Mesothelial cell of epicardium (in vitro differentiated cells): ENCODE measurements around the gene CYP4F22. TPM values are rescaled to one million over a fixed set of nuclear protein-coding genes. Genes with fewer than 3 reads are reported as not detected.
"Not testable (repeated sequence)": the region's sequence is repeated elsewhere in the genome, so short reads cannot be mapped to it uniquely, and the experiment has no call there.

ENCODE experiments used
- DNase-seq, 2 experiments: peaks; one replicate each; pipeline ENCODE4 v3.0.0; 2021; ENCODE audit warnings: low spot score in 2 of 2; ENCODE audit not compliant: unreplicated experiment in 2 of 2
- H3K27ac Mint-ChIP-seq: 2 replicates; pipeline ENCODE4 v1.8.0; 2021; ENCODE audit warnings: mixed read lengths
- H3K27me3 Mint-ChIP-seq: 2 replicates; pipeline ENCODE4 v1.8.0; 2021; ENCODE audit warnings: low read depth, mixed read lengths
- H3K36me3 Mint-ChIP-seq: 2 replicates; pipeline ENCODE4 v1.8.0; 2021; ENCODE audit warnings: mixed read lengths
- H3K4me1 Mint-ChIP-seq: 2 replicates; pipeline ENCODE4 v1.8.0; 2021; ENCODE audit warnings: mixed read lengths
- H3K4me3 Mint-ChIP-seq: 2 replicates; pipeline ENCODE4 v1.8.0; 2021; ENCODE audit warnings: mild to moderate bottlenecking, moderate library complexity, mixed read lengths
- H3K9me3 Mint-ChIP-seq: 2 replicates; pipeline ENCODE4 v1.8.0; 2021; ENCODE audit warnings: mixed read lengths
- CTCF ChIP-seq: fragments of 200-600 bp; sonication (generic); IDR thresholded peaks from one replicate; pipeline ENCODE4 v1.5.0; 2021; ENCODE audit warnings: antibody characterized with exemption; ENCODE audit not compliant: unreplicated experiment
- total RNA-seq: library from RNA; stranded (reverse); gene quantifications from 3 replicates; pipeline ENCODE4 v1.2.1, GENCODE V29; 2021

The CYP4F22 gene
- total RNA-seq, 1 donor from 2014 or later = not detected

DNA sequence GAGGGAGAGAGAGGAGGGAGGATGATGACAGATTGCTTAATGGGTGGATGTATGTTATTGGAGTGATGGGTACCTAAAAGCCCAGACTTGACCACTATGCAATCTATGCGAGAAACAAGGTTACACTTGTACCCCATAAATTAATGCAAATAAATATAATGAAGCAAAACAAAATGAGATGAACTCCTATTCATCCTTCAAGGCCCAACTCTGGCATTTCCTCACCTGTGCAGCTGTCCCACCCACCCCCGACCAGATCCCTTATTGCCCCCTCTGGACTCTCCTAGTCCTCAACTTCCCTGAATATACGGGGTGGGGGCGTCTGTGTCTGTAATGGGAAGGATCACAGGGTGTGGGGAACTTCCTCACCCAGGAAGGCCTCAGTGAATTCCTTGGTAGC lies 33.2 kb upstream of the CYP4F22 start:
- no peaks in the 10 kb centered on the region for H3K36me3 Mint-ChIP-seq

GRCh38 chr19:15475611-15476010 lies 32.7 kb upstream of the CYP4F22 start:
- no peaks in the 10 kb centered on the region for H3K36me3 Mint-ChIP-seq
- no peaks in the 10 kb centered on the region for H3K4me1 Mint-ChIP-seq
- no peak for TF ChIP-seq CTCF
- H3K27me3 Mint-ChIP-seq = peaks cover 10% of the 10 kb centered on the region
- H3K9me3 Mint-ChIP-seq = peaks cover 23% of the 10 kb centered on the region
- no peak overlapping the region for H3K4me3 Mint-ChIP-seq
- no peak for DNase-seq
- H3K27ac Mint-ChIP-seq = no peak overlapping the region

More for the DNA sequence above, 33.2 kb upstream of the CYP4F22 start:
- no peak for DNase-seq
- Mint-ChIP-seq H3K27ac (no peak overlapping the region), H3K9me3 (peaks cover 23% of the 10 kb centered on the region), H3K4me3 (no peak overlapping the region), H3K4me1 (no peaks in the 10 kb centered on the region), H3K27me3 (peaks cover 14% of the 10 kb centered on the region)
- no peak for TF ChIP-seq CTCF

DNA sequence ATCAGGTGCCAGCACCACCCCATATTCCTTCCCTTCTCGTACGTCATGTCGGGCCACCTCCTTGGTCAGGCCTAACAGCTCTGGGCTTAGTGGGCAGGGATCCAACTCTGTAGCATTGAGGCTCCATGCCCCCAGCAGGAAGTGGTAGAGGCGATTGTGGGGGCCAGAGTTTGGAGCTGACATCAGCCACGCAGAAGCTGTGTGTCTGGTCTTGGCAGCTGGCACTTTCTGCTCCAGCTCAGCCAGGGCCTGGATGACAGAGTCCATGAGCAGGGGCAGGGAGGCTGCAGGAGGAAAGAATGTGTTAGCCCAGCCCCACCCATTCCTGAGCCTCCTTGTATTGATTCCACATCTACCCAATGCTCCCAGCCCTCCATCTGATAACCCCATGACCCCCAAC lies 32.0 kb upstream of the CYP4F22 start:
- no peaks in the 10 kb centered on the region for H3K4me1 Mint-ChIP-seq
- DNase-seq = no peak
- H3K4me3 Mint-ChIP-seq = no peak overlapping the region
- no peaks in the 10 kb centered on the region for H3K36me3 Mint-ChIP-seq
- no peak overlapping the region for H3K27ac Mint-ChIP-seq
- peaks cover 6% of the 10 kb centered on the region for H3K27me3 Mint-ChIP-seq
- no peak for TF ChIP-seq CTCF
- peaks cover 23% of the 10 kb centered on the region for H3K9me3 Mint-ChIP-seq

- H3K36me3 Mint-ChIP-seq = no peaks in the 10 kb centered on the region
- TF ChIP-seq CTCF = no peak
- H3K27ac Mint-ChIP-seq = no peak within 1 kb of the TSS
- no peaks in the 10 kb centered on the region for H3K27me3 Mint-ChIP-seq
- H3K4me1 Mint-ChIP-seq = no peaks in the 10 kb centered on the region
- H3K9me3 Mint-ChIP-seq = peaks cover 31% of the 10 kb centered on the region
- no peak for DNase-seq
- H3K4me3 Mint-ChIP-seq = no peak within 1 kb of the TSS
Measured at GRCh38 chr19:15479391-15480345, 28.7 kb upstream of the CYP4F22 start, which contains the start of gene PGLYRP2. TSS of gene PGLYRP2 (minus strand) at chr19:15479501. CDS start at chr19:15479371, 130 bp downstream.

DNA sequence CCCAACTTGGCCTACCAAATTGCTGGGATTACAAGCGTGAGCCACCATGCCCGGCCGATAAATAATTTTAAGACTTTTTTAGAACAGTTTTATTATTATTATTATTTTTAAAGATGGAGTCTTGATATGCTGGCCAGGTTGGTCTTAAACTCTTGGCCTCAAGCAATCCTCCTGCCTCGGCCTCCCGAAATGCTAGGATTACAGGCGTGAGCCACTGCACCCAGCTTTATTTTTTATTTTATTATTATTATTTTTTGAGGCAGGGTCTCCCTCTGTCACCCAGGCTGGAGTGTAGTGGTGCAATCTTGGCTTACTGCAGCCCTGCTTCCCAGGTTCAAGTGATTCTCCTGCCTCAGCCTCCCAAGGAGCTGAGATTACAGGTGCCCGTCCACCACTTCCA lies 27.3 kb upstream of the CYP4F22 start:
- H3K27me3 Mint-ChIP-seq, H3K4me1 Mint-ChIP-seq, H3K27ac Mint-ChIP-seq, H3K4me3 Mint-ChIP-seq, DNase-seq, H3K36me3 Mint-ChIP-seq: not testable (repeated sequence)
- peaks cover 27% of the 10 kb centered on the region for H3K9me3 Mint-ChIP-seq

DNA sequence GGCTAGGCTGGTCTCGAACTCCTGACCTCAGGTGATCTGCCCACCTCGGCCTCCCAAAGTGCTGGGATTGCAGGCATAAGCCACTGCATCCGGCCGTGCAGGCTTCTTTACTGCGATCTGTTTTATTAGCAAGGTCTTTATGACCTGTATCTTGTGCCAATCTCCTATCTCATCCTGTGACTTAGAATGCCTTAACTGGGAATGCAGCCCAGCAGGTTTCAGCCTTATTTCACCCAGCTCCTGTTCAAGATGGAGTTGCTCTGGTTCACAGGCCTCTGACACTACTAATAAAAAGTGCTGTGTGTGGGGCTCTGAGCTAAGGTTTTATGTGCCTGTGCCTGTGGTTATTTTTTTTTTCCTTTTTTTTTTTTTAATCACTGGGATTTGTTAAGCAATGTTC lies 22.6 kb upstream of the CYP4F22 start:
- not testable (repeated sequence) for H3K36me3 Mint-ChIP-seq, H3K4me1 Mint-ChIP-seq, H3K27me3 Mint-ChIP-seq, H3K4me3 Mint-ChIP-seq, H3K27ac Mint-ChIP-seq, DNase-seq
- H3K9me3 Mint-ChIP-seq = peaks cover 35% of the 10 kb centered on the region
